ENCODE data around the gene TEDC2.

TEDC2 gene

GRCh38 chr16:2511128-2511800 lies 51.4 kb downstream of the TEDC2 start:
- no peak overlapping the region for H3K4me3 ChIP-seq (ENCODE audit: low read length)
- no peaks in the 10 kb centered on the region for H3K9me3 ChIP-seq (replicated peaks; ENCODE audit: insufficient read depth, low read length)
- H3K27me3 ChIP-seq (replicated peaks; ENCODE audit: insufficient read depth, low read length), result no peaks in the 10 kb centered on the region
- H3K4me1 ChIP-seq (ENCODE audit: low read length), result peaks cover 32% of the 10 kb centered on the region
- H3K27ac ChIP-seq (ENCODE audit: low read length), result no peak overlapping the region
- H3K9ac ChIP-seq (ENCODE audit: low read length), result no peak overlapping the region
- H4K20me1 ChIP-seq (ENCODE audit: insufficient read depth, low read length), result peaks cover 2% of the 10 kb centered on the region; the same call in 1 of the 2 replicates
- no peaks in the 10 kb centered on the region for H3K36me3 ChIP-seq (replicated peaks; ENCODE audit: insufficient read depth, low read length)
- H2AFZ ChIP-seq (ENCODE audit: low read length), result no peak overlapping the region
- DNase-seq, result no peak
- peaks cover 15% of the 10 kb centered on the region; the same call in 1 of the 2 replicates for H3F3A ChIP-seq (ENCODE audit: insufficient read depth, low read length)
- H3K79me2 ChIP-seq (ENCODE audit: low read length), result peaks cover 25% of the 10 kb centered on the region
- no peaks in the 10 kb centered on the region for H3K9me2 ChIP-seq (replicated peaks; ENCODE audit: insufficient read depth, low read length)
- H3K4me2 ChIP-seq (ENCODE audit: low read depth, low read length), result no peak overlapping the region
- TF ChIP-seq, protein P1, sequence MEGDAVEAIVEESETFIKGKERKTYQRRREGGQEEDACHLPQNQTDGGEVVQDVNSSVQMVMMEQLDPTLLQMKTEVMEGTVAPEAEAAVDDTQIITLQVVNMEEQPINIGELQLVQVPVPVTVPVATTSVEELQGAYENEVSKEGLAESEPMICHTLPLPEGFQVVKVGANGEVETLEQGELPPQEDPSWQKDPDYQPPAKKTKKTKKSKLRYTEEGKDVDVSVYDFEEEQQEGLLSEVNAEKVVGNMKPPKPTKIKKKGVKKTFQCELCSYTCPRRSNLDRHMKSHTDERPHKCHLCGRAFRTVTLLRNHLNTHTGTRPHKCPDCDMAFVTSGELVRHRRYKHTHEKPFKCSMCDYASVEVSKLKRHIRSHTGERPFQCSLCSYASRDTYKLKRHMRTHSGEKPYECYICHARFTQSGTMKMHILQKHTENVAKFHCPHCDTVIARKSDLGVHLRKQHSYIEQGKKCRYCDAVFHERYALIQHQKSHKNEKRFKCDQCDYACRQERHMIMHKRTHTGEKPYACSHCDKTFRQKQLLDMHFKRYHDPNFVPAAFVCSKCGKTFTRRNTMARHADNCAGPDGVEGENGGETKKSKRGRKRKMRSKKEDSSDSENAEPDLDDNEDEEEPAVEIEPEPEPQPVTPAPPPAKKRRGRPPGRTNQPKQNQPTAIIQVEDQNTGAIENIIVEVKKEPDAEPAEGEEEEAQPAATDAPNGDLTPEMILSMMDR (IDR thresholded peaks at IDR 0.05; ENCODE audit: low read length), result no peak
- TF ChIP-seq EZH2 (optimal IDR thresholded peaks at IDR 0.05; ENCODE audit: low read depth, low read length), result no peak
- no peak for TF ChIP-seq EZH2phosphoT487 (IDR thresholded peaks at IDR 0.05; ENCODE audit: low read length)

- Histone ChIP-seq H4K20me1 (ENCODE audit: insufficient read depth, low read length) (peaks cover 11% of the 10 kb centered on the region; the same call in 1 of the 2 replicates), H3K79me2 (ENCODE audit: low read length) (peaks cover 34% of the 10 kb centered on the region), H3K9me3 (replicated peaks; ENCODE audit: insufficient read depth, low read length) (no peaks in the 10 kb centered on the region), H2AFZ (ENCODE audit: low read length) (no peak overlapping the region), H3K4me1 (ENCODE audit: low read length) (peaks cover 27% of the 10 kb centered on the region), H3K27me3 (replicated peaks; ENCODE audit: insufficient read depth, low read length) (no peaks in the 10 kb centered on the region), H3K4me3 (ENCODE audit: low read length) (no peak overlapping the region), H3K9me2 (replicated peaks; ENCODE audit: insufficient read depth, low read length) (no peaks in the 10 kb centered on the region), H3K9ac (ENCODE audit: low read length) (no peak overlapping the region), H3K4me2 (ENCODE audit: low read depth, low read length) (no peak overlapping the region), H3K27ac (ENCODE audit: low read length) (no peak overlapping the region), H3K36me3 (replicated peaks; ENCODE audit: insufficient read depth, low read length) (no peaks in the 10 kb centered on the region), H3F3A (ENCODE audit: insufficient read depth, low read length) (peaks cover 11% of the 10 kb centered on the region; the same call in 1 of the 2 replicates)
- no peak for TF ChIP-seq EZH2 (optimal IDR thresholded peaks at IDR 0.05; ENCODE audit: low read depth, low read length)
- TF ChIP-seq, protein P1 (IDR thresholded peaks at IDR 0.05; ENCODE audit: low read length), result no peak
- TF ChIP-seq EZH2phosphoT487 (IDR thresholded peaks at IDR 0.05; ENCODE audit: low read length), result no peak
- DNase-seq, result no peak
Observed at GRCh38 chr16:2511996-2512734, 52.3 kb downstream of the TEDC2 start.

DNA sequence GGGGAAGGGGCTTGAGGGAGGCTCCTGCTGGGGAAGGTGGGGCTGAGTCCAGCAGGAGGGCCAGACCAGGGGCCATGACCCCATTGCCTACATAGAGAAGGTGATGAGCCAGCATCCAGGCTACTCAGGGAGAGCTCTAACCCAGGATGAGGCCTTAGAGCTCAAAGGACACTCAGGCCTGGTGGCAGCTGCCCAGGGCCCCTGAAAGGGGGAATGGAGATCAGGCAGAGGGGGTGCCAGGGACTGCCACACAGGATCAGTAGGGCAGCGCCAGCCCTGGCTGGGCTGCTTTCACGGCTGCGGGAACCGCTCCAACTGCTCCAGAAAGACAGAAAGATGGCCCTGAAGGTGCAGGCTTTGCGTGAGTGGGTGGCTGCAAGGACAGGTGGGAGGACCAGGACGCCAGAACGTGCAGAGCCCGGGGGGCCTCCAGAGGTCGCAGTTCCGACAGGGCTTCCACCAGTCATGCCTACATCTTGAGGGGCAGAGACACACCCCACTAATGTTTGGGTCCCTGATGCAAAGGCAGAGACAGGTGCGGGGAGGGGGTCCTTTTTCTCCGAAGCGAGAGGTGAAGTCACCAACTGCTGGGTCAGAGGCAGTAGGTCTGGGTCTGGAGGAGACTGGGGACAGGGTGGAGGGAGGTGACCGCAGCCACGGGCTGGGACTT lies 53.0 kb downstream of the TEDC2 start:
- H3F3A ChIP-seq (ENCODE audit: insufficient read depth, low read length), result peaks cover 6% of the 10 kb centered on the region; the same call in 1 of the 2 replicates
- peak overlapping the region; percentile 97 for H3K9ac ChIP-seq (ENCODE audit: low read length)
- peak; percentile 19 for DNase-seq
- peaks cover 20% of the 10 kb centered on the region for H3K4me1 ChIP-seq (ENCODE audit: low read length)
- no peaks in the 10 kb centered on the region for H3K27me3 ChIP-seq (replicated peaks; ENCODE audit: insufficient read depth, low read length)
- no peaks in the 10 kb centered on the region for H3K36me3 ChIP-seq (replicated peaks; ENCODE audit: insufficient read depth, low read length)
- H3K4me2 ChIP-seq (ENCODE audit: low read depth, low read length), result peak overlapping the region; percentile 96
- peak overlapping the region; percentile 54 for H3K4me3 ChIP-seq (ENCODE audit: low read length)
- no peaks in the 10 kb centered on the region for H3K9me3 ChIP-seq (replicated peaks; ENCODE audit: insufficient read depth, low read length)
- H4K20me1 ChIP-seq (ENCODE audit: insufficient read depth, low read length), result peaks cover 15% of the 10 kb centered on the region; the same call in 1 of the 2 replicates
- TF ChIP-seq, protein P1 (IDR thresholded peaks at IDR 0.05; ENCODE audit: low read length), result peak; percentile 27
- TF ChIP-seq EZH2 (optimal IDR thresholded peaks at IDR 0.05; ENCODE audit: low read depth, low read length), result no peak
- peak overlapping the region; percentile 85 for H2AFZ ChIP-seq (ENCODE audit: low read length)
- H3K79me2 ChIP-seq (ENCODE audit: low read length), result peaks cover 41% of the 10 kb centered on the region
- peak overlapping the region; percentile 84; the same call in 1 of the 2 replicates for H3K27ac ChIP-seq (ENCODE audit: low read length)
- no peaks in the 10 kb centered on the region for H3K9me2 ChIP-seq (replicated peaks; ENCODE audit: insufficient read depth, low read length)
